ENCODE data around the gene TBX21.

Gene TBX21

GRCh38 chr17:47741793-47742145, 8.7 kb downstream of the TBX21 start:
- no peak for DNase-seq (ENCODE audit: low spot score)
- no peak for TF ChIP-seq CTCF (IDR thresholded peaks at IDR 0.05)

GRCh38 chr17:47742319-47743181, 9.5 kb downstream of the TBX21 start:
- DNase-seq (ENCODE audit: low spot score): no peak
- no peak overlapping the region for H3K4me3 ChIP-seq

More at GRCh38 chr17:47741793-47742145, 8.7 kb downstream of the TBX21 start:
- H3K27ac ChIP-seq: no peak overlapping the region
- H3K4me3 ChIP-seq: no peak overlapping the region

GRCh38 chr17:47744168-47745036, 11.4 kb downstream of the TBX21 start:
- Histone ChIP-seq H3K4me3 (no peak overlapping the region), H3K27ac (no peak overlapping the region)
- DNase-seq (ENCODE audit: low spot score): no peak
- TF ChIP-seq CTCF (IDR thresholded peaks at IDR 0.05): no peak

More at GRCh38 chr17:47742319-47743181, 9.5 kb downstream of the TBX21 start:
- no peak overlapping the region for H3K27ac ChIP-seq
- TF ChIP-seq CTCF (IDR thresholded peaks at IDR 0.05): no peak

- no peak for TF ChIP-seq CTCF (IDR thresholded peaks at IDR 0.05)
- no peak for DNase-seq (ENCODE audit: low spot score)
- no peak overlapping the region for H3K27ac ChIP-seq
- no peak overlapping the region for H3K4me3 ChIP-seq
These were observed 12.0 kb downstream of the TBX21 start for GRCh38 chr17:47745037-47745380.

- no peak for TF ChIP-seq CTCF (IDR thresholded peaks at IDR 0.05)
- DNase-seq (ENCODE audit: low spot score): no peak
- Histone ChIP-seq H3K27ac (no peak overlapping the region), H3K4me3 (no peak overlapping the region)
These were observed 18.4 kb downstream of the TBX21 start for GRCh38 chr17:47751471-47751870.

- Histone ChIP-seq H3K4me3 (no peak overlapping the region), H3K27ac (no peak overlapping the region)
- DNase-seq (ENCODE audit: low spot score): no peak
- no peak for TF ChIP-seq CTCF (IDR thresholded peaks at IDR 0.05)
These were observed 24.4 kb downstream of the TBX21 start for GRCh38 chr17:47757386-47757785.

Measured in coronary artery (tissue), 2 donors.